ENCODE results near the gene CA10. TPM values are rescaled to one million over a fixed set of nuclear protein-coding genes. Genes with fewer than 3 reads are reported as not detected.

CA10 gene
- total RNA-seq, 1 experiment from 2014 or later: not detected

- Histone ChIP-seq H3K27ac (no peak overlapping the region), H3K4me3 (no peak overlapping the region), H3K36me3 (no peaks in the 10 kb centered on the region)
Observed at GRCh38 chr17:51611585-51611984, 546.9 kb downstream of the CA10 start.

DNA sequence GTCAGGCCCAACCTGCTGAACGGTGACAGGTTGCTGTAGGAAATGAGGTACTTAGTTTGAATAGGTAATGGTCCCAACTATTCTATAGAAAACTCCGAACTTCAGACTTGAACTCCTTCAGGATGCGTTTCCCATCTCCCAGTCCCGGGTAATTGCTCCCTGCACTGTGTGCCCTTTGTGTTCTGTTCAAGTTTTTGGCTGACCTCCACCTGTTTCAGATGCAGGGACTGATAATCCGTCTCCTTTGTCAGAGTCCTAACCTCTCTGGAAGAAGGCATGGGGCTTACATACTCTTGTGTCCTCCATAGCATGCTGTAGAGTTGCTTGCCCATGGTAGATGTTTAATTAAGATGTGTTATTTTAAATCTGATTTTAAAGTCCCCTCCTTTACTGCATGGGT is 547.7 kb downstream of the CA10 start:
- no peak overlapping the region for H3K27ac ChIP-seq
- no peaks in the 10 kb centered on the region for H3K9me3 ChIP-seq (replicated peaks)
- no peaks in the 10 kb centered on the region for H3K27me3 ChIP-seq
- H3K4me1 ChIP-seq: no peaks in the 10 kb centered on the region
- DNase-seq: no peak
- H3K36me3 ChIP-seq: no peaks in the 10 kb centered on the region
- H3K4me3 ChIP-seq: no peak overlapping the region

More at GRCh38 chr17:51611585-51611984, 546.9 kb downstream of the CA10 start:
- no peaks in the 10 kb centered on the region for H3K27me3 ChIP-seq
- H3K4me1 ChIP-seq: no peaks in the 10 kb centered on the region
- H3K9me3 ChIP-seq (replicated peaks): no peaks in the 10 kb centered on the region
- peak; percentile 20 to 63 for DNase-seq

DNA sequence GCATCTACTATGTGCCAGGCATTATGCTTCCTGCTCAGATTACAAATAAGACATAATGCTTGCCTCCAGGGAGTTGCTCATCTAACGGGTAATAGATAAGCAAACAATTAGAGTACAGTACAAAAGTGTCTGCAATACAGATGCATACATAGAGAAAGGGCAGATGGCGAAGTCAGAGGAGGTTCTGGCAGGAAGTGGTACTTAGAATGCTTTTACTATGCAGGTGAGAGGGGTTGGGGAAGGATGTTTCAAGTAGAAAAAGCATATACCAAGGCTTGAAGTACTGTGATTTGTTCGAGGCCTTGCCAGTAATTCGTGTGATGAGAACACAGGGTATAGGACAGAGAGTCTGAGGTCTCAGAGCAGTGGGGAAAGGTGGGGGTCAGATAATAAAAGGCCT is 548.4 kb downstream of the CA10 start:
- Histone ChIP-seq H3K36me3 (no peaks in the 10 kb centered on the region), H3K27ac (no peak overlapping the region), H3K4me1 (no peaks in the 10 kb centered on the region), H3K27me3 (no peaks in the 10 kb centered on the region), H3K9me3 (replicated peaks) (no peaks in the 10 kb centered on the region), H3K4me3 (no peak overlapping the region)
- DNase-seq: no peak

DNA sequence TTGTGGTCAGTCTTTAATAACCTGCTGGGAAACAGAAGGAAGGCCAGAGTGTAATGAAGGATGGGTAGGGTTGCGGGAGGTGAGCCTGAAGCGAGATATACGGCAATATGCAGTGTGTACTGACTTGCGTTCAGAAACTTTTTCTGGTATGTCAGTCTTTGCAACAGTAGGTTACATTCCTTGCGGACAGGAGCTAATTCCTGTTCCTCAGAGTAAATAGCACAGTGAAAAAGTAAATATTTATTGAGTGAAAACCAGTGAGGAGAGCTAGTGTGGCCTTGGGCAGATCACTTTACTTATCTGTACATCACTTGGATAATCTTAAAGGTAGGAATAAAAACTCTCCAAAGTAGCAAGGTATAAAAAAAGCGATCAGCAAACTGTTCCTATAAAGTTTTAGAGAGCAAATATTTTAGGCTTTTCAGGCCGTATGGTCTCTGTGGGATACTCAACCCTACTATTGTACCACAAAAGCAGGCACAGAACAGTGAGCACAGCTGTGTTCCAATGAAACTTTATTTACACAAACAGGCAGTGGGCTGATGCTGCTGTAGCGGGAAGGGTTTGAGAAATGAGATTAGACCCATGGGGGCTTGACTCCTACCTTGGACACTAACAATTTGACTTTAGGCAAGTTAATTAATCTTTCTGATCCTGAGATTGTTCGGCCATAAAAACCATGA is 550.1 kb downstream of the CA10 start:
- DNase-seq: no peak
- H3K36me3 ChIP-seq: no peaks in the 10 kb centered on the region
- H3K4me1 ChIP-seq: no peaks in the 10 kb centered on the region
- no peak overlapping the region for H3K4me3 ChIP-seq
- H3K27ac ChIP-seq: no peak overlapping the region
- H3K9me3 ChIP-seq (replicated peaks): no peaks in the 10 kb centered on the region
- no peaks in the 10 kb centered on the region for H3K27me3 ChIP-seq

DNA sequence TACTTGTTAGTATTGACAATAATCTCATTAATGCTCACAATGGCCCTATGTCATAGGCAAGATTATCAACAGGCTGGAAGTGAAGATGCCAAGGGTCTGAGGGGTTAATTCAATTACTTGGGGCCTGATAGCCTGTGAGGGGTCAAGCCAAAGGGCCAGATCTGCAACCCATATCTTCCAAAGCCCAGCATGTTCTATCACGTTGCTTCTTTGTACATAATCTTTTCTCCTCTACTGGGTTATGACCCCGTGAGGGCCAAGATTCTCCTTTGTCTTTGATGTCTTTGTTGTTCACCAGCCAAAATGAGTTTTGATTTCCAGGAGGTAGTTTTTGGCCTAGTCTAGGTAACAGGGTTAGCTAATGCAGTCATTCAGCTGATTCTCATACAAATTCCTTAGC is 551.0 kb downstream of the CA10 start:
- H3K27ac ChIP-seq: no peak overlapping the region
- DNase-seq: no peak
- no peak overlapping the region for H3K4me3 ChIP-seq
- no peaks in the 10 kb centered on the region for H3K4me1 ChIP-seq
- no peaks in the 10 kb centered on the region for H3K27me3 ChIP-seq
- H3K36me3 ChIP-seq: no peaks in the 10 kb centered on the region
- H3K9me3 ChIP-seq (replicated peaks): no peaks in the 10 kb centered on the region

DNA sequence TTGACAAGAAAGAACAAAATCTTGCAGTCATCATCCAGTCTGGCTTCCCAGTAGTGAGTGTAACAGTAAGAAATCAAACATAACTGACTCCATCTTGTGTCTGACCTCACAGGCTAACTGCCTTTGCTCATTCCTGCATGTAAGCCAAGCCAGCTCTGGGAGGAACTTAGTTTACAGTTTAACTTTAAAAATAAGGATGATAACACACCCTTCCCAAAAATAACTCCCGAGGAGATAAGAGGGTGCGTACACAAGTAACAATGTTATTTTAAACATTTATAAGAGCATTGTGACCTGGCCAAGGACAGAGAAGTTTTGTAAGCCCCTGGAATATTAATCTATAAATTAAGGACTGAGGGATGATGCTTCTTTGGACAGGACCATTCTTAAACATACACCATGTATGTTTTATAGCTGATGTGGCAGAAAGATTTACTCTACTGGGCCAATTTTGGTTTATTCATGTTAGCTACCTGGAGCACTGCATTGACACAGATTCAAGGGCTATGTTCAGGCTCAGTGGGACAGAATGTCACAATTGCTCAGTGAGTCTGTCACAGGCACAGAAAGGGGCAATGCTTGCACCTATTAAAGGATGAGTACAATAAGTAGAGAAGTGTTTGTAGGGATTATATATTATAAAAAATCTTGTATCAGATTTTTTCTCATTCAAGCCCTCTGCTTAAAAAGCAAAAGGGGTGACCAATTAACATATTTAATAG is 554.1 kb downstream of the CA10 start:
- no peaks in the 10 kb centered on the region for H3K27me3 ChIP-seq
- H3K4me3 ChIP-seq: no peak overlapping the region
- no peaks in the 10 kb centered on the region for H3K4me1 ChIP-seq
- no peaks in the 10 kb centered on the region for H3K36me3 ChIP-seq
- H3K9me3 ChIP-seq (replicated peaks): no peaks in the 10 kb centered on the region
- H3K27ac ChIP-seq: no peak overlapping the region
- no peak for DNase-seq

DNA sequence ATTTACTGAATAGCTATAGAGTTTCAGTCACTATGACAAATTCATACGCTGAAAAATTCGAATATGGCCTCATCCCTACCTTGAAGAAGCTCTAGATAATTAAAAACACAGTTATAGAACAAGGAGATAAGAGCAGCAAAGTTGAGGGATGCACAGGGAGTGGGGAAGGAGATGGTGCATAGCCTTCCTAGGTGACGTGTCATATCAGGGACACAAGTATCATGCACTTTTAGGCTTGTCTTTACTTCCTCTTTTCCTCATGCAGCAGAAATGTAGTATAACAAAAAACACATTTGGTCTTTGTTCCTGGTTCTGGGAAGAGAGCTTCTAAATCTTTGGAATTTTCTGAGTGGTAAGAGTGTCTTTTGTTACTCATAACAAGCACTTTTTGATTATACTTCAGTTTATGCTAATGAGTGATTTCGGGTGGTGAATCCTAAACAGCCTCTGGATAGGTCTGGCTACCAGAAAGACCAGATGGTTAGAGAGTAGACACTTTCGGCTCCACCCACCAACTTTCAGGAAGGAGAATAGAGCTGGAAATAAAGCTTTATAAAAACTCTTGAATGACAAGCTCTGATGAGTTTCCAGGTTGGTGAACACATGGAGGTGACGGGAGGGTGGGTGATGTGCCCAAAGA is 556.8 kb downstream of the CA10 start:
- no peaks in the 10 kb centered on the region for H3K9me3 ChIP-seq (replicated peaks)
- no peak for DNase-seq
- H3K36me3 ChIP-seq: no peaks in the 10 kb centered on the region
- no peaks in the 10 kb centered on the region for H3K27me3 ChIP-seq
- no peak overlapping the region for H3K27ac ChIP-seq
- H3K4me1 ChIP-seq: no peaks in the 10 kb centered on the region
- no peak overlapping the region for H3K4me3 ChIP-seq

- H3K4me3 ChIP-seq: no peak overlapping the region
- H3K36me3 ChIP-seq: no peaks in the 10 kb centered on the region
- H3K4me1 ChIP-seq: no peaks in the 10 kb centered on the region
- DNase-seq: no peak
- no peaks in the 10 kb centered on the region for H3K27me3 ChIP-seq
- H3K9me3 ChIP-seq (replicated peaks): no peaks in the 10 kb centered on the region
- no peak overlapping the region for H3K27ac ChIP-seq
Observed at GRCh38 chr17:51598824-51599223, 559.7 kb downstream of the CA10 start.

DNA sequence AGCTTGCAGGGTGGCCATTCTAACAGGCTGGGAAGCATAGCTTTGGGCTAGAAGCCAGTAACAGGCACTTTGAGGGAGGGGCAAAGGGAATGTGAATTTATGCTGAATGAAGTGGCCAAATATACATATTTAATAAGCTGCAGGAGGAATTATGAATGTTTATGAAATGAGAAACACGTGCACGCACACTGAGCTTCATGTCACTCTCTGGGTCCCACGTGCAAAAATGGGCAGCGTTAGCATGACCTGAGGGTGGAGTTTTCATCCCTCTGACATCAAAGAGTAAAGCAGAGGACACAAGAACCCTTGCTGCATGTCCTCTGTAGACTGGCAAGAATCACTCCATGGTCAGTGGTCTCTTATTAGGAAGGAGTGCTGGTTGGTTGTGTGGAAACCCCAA is 561.2 kb downstream of the CA10 start:
- H3K27ac ChIP-seq: no peak overlapping the region
- DNase-seq: no peak

DNA sequence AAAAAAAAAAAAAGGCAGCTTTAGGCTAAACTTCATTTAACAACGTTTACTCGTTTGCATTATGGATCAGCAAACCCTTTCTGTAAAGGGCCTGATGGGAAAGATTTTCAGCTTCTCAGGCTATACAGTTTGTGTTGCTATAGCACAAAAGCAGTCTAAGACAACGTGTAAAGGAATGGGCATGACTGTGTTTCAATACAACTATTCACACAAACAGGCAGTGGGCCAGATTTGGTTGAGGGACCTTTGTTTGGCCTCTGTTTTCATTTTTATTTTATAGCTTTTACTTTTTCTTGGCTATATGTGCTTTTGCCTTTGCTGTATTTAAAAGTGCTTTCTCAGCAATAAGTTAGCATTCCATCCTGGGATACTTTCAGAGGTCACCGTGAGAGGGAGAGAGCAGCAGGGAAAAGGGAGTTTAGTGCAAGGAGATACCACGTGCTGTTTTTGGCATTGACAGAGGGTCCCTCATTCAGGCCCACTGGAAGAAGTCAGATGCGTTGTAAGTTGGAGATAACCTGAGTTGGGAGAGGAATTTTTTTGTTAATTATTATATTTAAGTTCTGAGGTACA is 562.6 kb downstream of the CA10 start:
- Histone ChIP-seq H3K27ac (no peak overlapping the region), H3K27me3 (no peaks in the 10 kb centered on the region), H3K9me3 (replicated peaks) (no peaks in the 10 kb centered on the region), H3K4me3 (no peak overlapping the region), H3K36me3 (no peaks in the 10 kb centered on the region), H3K4me1 (no peaks in the 10 kb centered on the region)
- no peak for DNase-seq

More for the DNA sequence above, 561.2 kb downstream of the CA10 start:
- Histone ChIP-seq H3K27me3 (no peaks in the 10 kb centered on the region), H3K4me3 (no peak overlapping the region), H3K36me3 (no peaks in the 10 kb centered on the region), H3K9me3 (replicated peaks) (no peaks in the 10 kb centered on the region), H3K4me1 (no peaks in the 10 kb centered on the region)

DNA sequence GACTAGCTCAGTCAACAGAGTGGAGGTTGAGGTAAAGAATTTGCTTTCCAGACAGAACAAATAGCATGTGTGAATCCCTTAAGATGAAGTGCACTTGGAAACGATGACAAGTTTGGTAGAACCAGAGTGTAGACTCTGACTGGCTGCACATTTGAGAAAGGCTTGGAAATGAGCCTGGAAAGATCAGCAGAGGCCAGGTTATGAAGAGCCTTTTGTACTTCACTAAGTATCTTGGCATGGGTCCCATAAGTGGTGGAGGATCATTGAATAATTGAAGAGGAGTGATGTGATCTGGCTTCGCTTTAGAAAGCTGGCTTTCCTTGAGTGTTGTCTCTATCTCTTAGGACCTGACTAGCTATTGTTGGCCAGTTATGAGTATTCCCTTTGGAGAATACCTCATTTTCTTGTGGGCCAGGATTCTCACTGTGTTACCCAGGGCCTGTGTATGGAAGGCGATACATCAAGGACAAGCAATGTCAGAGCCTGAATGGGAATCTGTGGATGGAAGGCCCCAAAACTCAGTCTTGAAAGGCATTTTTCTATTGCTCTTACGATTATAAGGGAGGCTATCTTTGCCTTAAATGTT is 568.4 kb downstream of the CA10 start:
- H3K9me3 ChIP-seq (replicated peaks): no peaks in the 10 kb centered on the region; the same call in 1 of the 2 replicates
- H3K27ac ChIP-seq: no peak overlapping the region
- no peaks in the 10 kb centered on the region for H3K36me3 ChIP-seq
- H3K4me3 ChIP-seq: no peak overlapping the region
- DNase-seq: peak in 1 of 2 experiments; percentile 32
- H3K27me3 ChIP-seq: no peaks in the 10 kb centered on the region
- H3K4me1 ChIP-seq: no peaks in the 10 kb centered on the region

DNA sequence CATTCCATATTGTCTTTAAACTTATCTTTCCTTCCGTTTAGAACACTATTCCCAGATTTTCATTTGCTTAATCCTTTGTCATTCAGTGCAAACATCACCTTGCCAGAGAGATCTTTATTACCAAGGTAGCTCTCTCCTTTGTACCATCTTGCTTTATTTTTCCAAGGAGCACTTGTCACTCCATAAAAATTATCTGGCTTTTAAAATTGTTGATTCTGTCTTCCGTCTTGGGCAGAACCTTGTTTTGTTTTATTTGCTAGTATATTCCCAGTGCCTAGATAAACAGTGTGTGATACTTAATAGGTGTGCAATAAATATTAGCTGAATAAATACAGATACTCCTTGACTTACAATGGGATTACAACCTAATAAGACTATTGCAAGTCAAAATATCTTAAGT is 570.5 kb downstream of the CA10 start:
- Histone ChIP-seq H3K4me3 (no peak overlapping the region), H3K9me3 (replicated peaks) (no peaks in the 10 kb centered on the region; the same call in 1 of the 2 replicates), H3K27me3 (no peaks in the 10 kb centered on the region), H3K36me3 (no peaks in the 10 kb centered on the region), H3K27ac (no peak overlapping the region), H3K4me1 (no peaks in the 10 kb centered on the region)
- no peak for DNase-seq

- H3K9me3 ChIP-seq (replicated peaks): no peaks in the 10 kb centered on the region; the same call in 1 of the 2 replicates
- H3K27ac ChIP-seq: no peak overlapping the region
- no peaks in the 10 kb centered on the region for H3K36me3 ChIP-seq
- no peak for DNase-seq
- no peak overlapping the region for H3K4me3 ChIP-seq
- H3K4me1 ChIP-seq: no peaks in the 10 kb centered on the region
- no peaks in the 10 kb centered on the region for H3K27me3 ChIP-seq
Observed at GRCh38 chr17:51587516-51587915, 571.0 kb downstream of the CA10 start.

DNA sequence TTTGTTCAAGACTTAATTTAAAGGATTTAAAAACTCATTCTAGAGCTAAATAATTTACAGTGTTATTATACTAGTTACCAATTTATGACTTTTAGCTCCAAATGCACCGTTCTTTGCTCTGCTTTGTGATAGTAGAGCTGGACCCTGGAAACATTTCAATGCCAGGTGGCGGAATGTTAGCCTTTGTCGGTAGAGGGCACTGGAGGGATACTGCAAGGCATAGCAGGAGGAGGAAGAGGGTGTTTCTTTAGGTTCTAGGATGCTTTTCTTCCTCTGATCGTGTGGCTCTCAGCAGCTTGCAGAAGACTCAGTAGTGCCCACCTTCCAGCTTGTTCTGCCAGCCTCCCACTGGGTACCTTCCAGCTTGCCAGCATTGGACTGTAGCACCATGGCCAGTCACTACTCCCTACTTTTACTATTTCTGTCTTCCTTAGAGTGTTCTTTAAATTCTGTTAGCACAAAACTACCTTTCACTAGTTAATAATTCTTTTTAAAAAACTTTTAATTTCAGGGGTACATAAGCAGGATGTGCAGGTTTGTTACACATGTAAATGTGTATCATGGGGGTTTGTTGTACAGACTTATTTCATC is 572.9 kb downstream of the CA10 start:
- Histone ChIP-seq H3K27me3 (no peaks in the 10 kb centered on the region), H3K4me3 (no peak overlapping the region), H3K9me3 (replicated peaks) (no peaks in the 10 kb centered on the region; the same call in 1 of the 2 replicates), H3K27ac (no peak overlapping the region), H3K4me1 (no peaks in the 10 kb centered on the region), H3K36me3 (no peaks in the 10 kb centered on the region)
- DNase-seq: peak in 1 of 2 experiments; percentile 22

Data from SJCRH30 (cell line).